GM19043 (cell line): ENCODE data around the gene ERI2.
"Not testable (repeated sequence)": the region's sequence is repeated elsewhere in the genome, so short reads cannot be mapped to it uniquely, and the experiment has no call there.

Experiments used
- ATAC-seq: cut with Tn5 transposase; IDR thresholded peaks from one replicate; pipeline ENCODE4 v1.9.1; 2021; ENCODE audit warnings: low read depth; ENCODE audit not compliant: unreplicated experiment

ERI2 gene

GRCh38 chr16:20821682-20822081, 15.4 kb upstream of the ERI2 start:
- ATAC-seq: no peak

GRCh38 chr16:20818929-20819585, 12.8 kb upstream of the ERI2 start:
- ATAC-seq: no peak

- no peak for ATAC-seq
Observed at GRCh38 chr16:20814784-20815183, 8.5 kb upstream of the ERI2 start.

- no peak for ATAC-seq
Observed at GRCh38 chr16:20812510-20812909, 6.2 kb upstream of the ERI2 start.

- ATAC-seq: no peak
Observed at GRCh38 chr16:20811889-20812439, 5.7 kb upstream of the ERI2 start.

GRCh38 chr16:20807862-20808261, 1.6 kb upstream of the ERI2 start:
- ATAC-seq: no peak

- not testable (repeated sequence) for ATAC-seq
Observed at GRCh38 chr16:20805684-20806167, 546 bp downstream of the ERI2 start.

GRCh38 chr16:20803561-20804214, 2.6 kb downstream of the ERI2 start:
- ATAC-seq: no peak

- ATAC-seq: no peak
Observed at GRCh38 chr16:20803192-20803560, 3.1 kb downstream of the ERI2 start.

GRCh38 chr16:20801278-20801677, 5.0 kb downstream of the ERI2 start:
- ATAC-seq: no peak

- no peak for ATAC-seq
Observed at GRCh38 chr16:20799599-20799998, 6.7 kb downstream of the ERI2 start.

- ATAC-seq: no peak
Observed at GRCh38 chr16:20798364-20798763, 7.9 kb downstream of the ERI2 start.

- no peak for ATAC-seq
Observed at GRCh38 chr16:20791923-20792612, 14.2 kb downstream of the ERI2 start.

GRCh38 chr16:20789130-20789529, 17.1 kb downstream of the ERI2 start:
- no peak for ATAC-seq

GRCh38 chr16:20784204-20784603, 22.1 kb downstream of the ERI2 start:
- no peak for ATAC-seq

GRCh38 chr16:20782470-20782869, 23.8 kb downstream of the ERI2 start:
- ATAC-seq: no peak

- no peak for ATAC-seq
Observed at GRCh38 chr16:20781697-20782096, 24.6 kb downstream of the ERI2 start.

GRCh38 chr16:20774703-20775362, 31.4 kb downstream of the ERI2 start:
- ATAC-seq: no peak

GRCh38 chr16:20773679-20774078, 32.6 kb downstream of the ERI2 start:
- no peak for ATAC-seq

GRCh38 chr16:20768818-20769217, 37.5 kb downstream of the ERI2 start:
- no peak for ATAC-seq

- ATAC-seq: no peak
Observed at GRCh38 chr16:20768121-20768520, 38.2 kb downstream of the ERI2 start.
